GM12874 (cell line): Measurements from ENCODE around the gene SEC63.

Source experiments
- TF ChIP-seq, protein P1 (sequence below): IDR thresholded peaks from 2 replicates; pipeline ENCODE4 v1.5.1; 2011; ENCODE audit warnings: low read depth, mild to moderate bottlenecking, control low read depth, low read length, moderate library complexity; ENCODE audit not compliant: insufficient read depth

Gene SEC63

DNA sequence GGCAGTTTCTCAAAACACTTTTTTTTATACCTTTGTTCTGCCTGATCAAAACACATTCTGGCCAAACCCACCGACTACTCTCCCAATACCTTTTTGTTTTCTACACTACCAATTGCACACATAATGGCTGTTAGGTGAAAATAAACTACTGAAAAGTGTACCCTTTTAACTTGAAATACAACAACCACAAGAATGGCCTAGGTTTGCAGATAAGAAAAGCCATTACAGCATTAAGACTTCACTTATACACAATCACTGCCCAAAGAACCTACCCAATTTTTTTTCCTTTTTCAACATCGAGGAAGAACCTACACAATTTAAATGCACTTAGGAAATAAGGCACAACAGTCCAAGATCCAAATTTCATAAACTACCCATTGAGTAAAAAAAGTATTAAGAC is 1.8 kb downstream of the SEC63 start:
- TF ChIP-seq, protein P1, sequence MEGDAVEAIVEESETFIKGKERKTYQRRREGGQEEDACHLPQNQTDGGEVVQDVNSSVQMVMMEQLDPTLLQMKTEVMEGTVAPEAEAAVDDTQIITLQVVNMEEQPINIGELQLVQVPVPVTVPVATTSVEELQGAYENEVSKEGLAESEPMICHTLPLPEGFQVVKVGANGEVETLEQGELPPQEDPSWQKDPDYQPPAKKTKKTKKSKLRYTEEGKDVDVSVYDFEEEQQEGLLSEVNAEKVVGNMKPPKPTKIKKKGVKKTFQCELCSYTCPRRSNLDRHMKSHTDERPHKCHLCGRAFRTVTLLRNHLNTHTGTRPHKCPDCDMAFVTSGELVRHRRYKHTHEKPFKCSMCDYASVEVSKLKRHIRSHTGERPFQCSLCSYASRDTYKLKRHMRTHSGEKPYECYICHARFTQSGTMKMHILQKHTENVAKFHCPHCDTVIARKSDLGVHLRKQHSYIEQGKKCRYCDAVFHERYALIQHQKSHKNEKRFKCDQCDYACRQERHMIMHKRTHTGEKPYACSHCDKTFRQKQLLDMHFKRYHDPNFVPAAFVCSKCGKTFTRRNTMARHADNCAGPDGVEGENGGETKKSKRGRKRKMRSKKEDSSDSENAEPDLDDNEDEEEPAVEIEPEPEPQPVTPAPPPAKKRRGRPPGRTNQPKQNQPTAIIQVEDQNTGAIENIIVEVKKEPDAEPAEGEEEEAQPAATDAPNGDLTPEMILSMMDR: no peak

DNA sequence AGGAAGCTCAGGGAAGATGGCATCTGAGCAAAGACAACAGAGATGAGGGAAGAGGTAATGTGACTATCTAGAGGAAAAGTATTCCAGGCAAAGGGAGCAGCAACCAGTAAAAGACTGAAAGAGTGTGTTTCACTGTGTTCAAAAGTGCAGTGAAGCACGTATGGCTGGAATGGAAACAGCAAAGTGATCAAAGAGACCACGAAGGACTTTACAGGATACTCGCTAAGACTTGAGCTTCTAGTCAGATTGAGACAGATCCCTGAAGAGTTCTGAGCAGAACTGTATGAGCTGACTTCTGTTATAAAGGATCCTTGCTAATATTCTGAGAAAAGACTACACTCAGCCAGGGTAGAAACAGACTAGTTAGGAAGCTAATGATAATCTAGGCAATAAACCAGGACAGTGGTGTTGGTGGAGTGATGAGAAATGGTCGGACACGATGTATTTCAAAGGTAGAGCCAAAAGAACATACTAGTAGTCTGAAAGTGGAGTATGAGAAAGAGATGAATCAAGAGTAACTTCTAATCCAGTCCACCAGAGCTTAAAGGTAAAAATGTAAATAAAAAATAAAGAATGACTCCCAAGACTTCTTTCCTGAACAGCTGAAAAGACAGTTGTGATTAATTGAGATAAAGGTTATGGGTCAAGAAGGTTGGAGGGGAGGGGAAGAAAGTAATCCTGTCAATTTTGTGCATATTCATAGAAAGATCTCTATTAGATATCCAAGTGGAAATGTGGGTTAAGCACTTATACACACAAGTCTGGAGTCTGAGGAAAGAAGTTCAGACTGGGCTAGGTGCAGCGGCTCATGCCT is 14.2 kb downstream of the SEC63 start:
- TF ChIP-seq, protein P1: no peak

DNA sequence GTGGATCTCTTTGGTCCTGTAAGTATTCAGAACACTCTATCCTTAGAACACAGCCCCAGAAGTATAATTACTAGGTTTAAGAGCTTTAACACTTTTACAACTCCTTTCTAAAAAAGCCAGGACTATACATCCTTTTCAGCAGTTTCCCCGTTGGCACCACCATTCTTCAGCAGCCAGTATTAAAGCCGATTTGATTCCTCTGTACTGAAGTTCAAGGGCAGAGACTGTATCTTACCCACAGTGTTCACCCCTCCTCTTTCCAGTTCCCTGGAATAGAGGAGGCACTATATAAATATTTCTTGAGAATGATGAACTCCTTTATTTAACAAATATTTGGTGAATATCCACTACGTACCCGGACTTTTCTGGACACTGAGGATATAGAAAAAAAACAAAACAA is 15.9 kb downstream of the SEC63 start:
- TF ChIP-seq, protein P1: no peak

- TF ChIP-seq, protein P1: no peak
Measured at GRCh38 chr6:107941627-107942026, 16.4 kb downstream of the SEC63 start.

GRCh38 chr6:107941199-107941598 is 16.8 kb downstream of the SEC63 start:
- TF ChIP-seq, protein P1: no peak

DNA sequence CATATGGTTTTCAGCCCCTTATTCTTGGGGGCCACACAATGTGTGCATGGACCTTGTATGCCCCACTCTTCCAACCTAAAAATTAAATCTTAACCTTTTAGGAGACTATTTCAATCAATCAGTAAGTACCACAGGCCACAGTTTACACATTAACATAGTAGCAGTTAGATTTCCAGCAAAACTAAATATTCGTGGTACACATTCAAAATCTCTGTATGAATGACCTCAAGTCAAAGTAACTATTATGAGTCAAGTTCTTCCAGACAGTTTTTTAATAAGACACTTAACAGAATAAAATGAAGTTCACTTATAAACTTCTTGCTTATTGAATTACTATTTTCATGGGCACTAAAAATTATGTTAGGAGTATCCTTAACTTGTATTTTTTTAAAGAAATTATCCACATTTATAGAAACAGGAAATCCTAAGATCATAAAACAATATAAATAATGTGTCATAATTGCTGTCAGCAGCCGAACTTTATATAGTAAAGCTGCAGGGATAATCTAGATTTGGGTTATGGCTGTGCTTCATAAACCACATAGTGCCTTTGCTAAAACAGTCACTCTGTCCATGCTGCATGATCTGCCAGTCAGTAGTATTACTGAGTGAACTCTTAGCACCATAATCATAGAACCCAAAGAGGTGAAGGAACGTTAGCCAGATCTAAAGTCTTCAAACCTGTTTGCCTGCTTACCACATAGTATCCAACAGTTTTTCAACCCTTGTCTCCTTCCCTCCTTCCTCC is 21.7 kb downstream of the SEC63 start:
- TF ChIP-seq, protein P1: no peak

DNA sequence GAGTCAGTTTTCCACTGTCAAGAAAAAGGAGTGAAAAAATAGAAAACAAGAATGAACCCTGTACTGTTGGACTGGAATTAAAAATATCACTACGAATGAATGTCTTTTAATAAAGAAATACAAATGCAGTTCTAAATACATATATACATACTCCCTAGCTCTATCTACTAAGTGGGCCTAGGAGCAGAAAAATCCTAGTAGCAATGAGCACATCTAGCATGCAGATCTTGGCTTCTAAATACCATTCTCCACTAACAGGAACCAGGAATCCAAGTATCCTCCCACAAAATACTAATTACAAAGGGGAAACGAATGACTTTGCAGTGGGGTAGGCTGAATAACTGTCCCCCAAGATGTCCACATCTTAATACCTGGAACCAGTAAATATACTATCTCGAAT is 25.4 kb downstream of the SEC63 start:
- TF ChIP-seq, protein P1: no peak
